ENCODE measurements around the gene GPR12.
A peak's percentile ranks its signal among the peaks of the same experiment; 100 is the strongest.
"Not testable (repeated sequence)": the region's sequence is repeated elsewhere in the genome, so short reads cannot be mapped to it uniquely, and the experiment has no call there.

GPR12 gene

GRCh38 chr13:26747706-26748105 lies 12.9 kb downstream of the GPR12 start:
- no peak for DNase-seq

- no peak for DNase-seq
Measured at GRCh38 chr13:26743971-26744370, 16.6 kb downstream of the GPR12 start.

GRCh38 chr13:26742691-26743358 lies 17.8 kb downstream of the GPR12 start:
- no peak for DNase-seq

- DNase-seq, result no peak
Measured at GRCh38 chr13:26735677-26736076, 24.9 kb downstream of the GPR12 start.

GRCh38 chr13:26727633-26728032 lies 33.0 kb downstream of the GPR12 start:
- no peak for DNase-seq

- DNase-seq, result no peak
Measured at GRCh38 chr13:26727122-26727521, 33.5 kb downstream of the GPR12 start.

GRCh38 chr13:26726684-26727083 lies 33.9 kb downstream of the GPR12 start:
- DNase-seq, result no peak

- DNase-seq, result not testable (repeated sequence)
Measured at GRCh38 chr13:26723620-26724019, 37.0 kb downstream of the GPR12 start.

- no peak for DNase-seq
Measured at GRCh38 chr13:26722321-26722720, 38.3 kb downstream of the GPR12 start.

- peak; percentile 37 for DNase-seq
Measured at GRCh38 chr13:26721251-26722121, 39.1 kb downstream of the GPR12 start.

- DNase-seq, result no peak
Measured at GRCh38 chr13:26719356-26719945, 41.1 kb downstream of the GPR12 start.

GRCh38 chr13:26718872-26719271 lies 41.7 kb downstream of the GPR12 start:
- DNase-seq, result no peak

GRCh38 chr13:26718146-26718545 lies 42.4 kb downstream of the GPR12 start:
- no peak for DNase-seq

- no peak for DNase-seq
Measured at GRCh38 chr13:26716984-26717383, 43.6 kb downstream of the GPR12 start.

- no peak for DNase-seq
Measured at GRCh38 chr13:26713341-26713740, 47.2 kb downstream of the GPR12 start.

- no peak for DNase-seq
Measured at GRCh38 chr13:26711211-26711610, 49.4 kb downstream of the GPR12 start.

GRCh38 chr13:26710166-26710565 lies 50.4 kb downstream of the GPR12 start:
- DNase-seq, result no peak

GRCh38 chr13:26709461-26709860 lies 51.1 kb downstream of the GPR12 start:
- no peak for DNase-seq

- DNase-seq, result no peak
Measured at GRCh38 chr13:26708007-26708297, 52.6 kb downstream of the GPR12 start.

- peak; percentile 51 for DNase-seq
Measured at GRCh38 chr13:26707122-26708006, 53.2 kb downstream of the GPR12 start.

GRCh38 chr13:26706381-26706780 lies 54.2 kb downstream of the GPR12 start:
- DNase-seq, result no peak

- DNase-seq, result no peak
Measured at GRCh38 chr13:26705536-26705935, 55.0 kb downstream of the GPR12 start.

Data from activated CD4-positive, alpha-beta T cell treated with anti-CD3 and anti-CD28 coated beads for 48 hours (primary cell).